Hematopoietic multipotent progenitor cell treated with erythropoietin and hydrocortisone succinate and interleukin-3 and kit ligand, for 15 days (in vitro differentiated cells): ENCODE results near the gene RNASE13.

Source experiments
- DNase-seq: peaks from one replicate; pipeline ENCODE4 v3.0.0-alpha.2; 2015; ENCODE audit warnings: low spot score

Gene RNASE13

GRCh38 chr14:21063479-21063878 lies 28.9 kb upstream of the RNASE13 start:
- DNase-seq: no peak

GRCh38 chr14:21061347-21061668 lies 26.7 kb upstream of the RNASE13 start:
- no peak for DNase-seq

GRCh38 chr14:21060614-21061346 lies 26.2 kb upstream of the RNASE13 start:
- DNase-seq: no peak

GRCh38 chr14:21059842-21060613 lies 25.4 kb upstream of the RNASE13 start:
- DNase-seq: no peak

GRCh38 chr14:21058903-21059302 lies 24.3 kb upstream of the RNASE13 start:
- no peak for DNase-seq

GRCh38 chr14:21057803-21058675 lies 23.4 kb upstream of the RNASE13 start, which contains the start of gene RNASE8:
Gene RNASE8 (plus strand): TSS chr14:21057822. CDS start chr14:21057893, 71 bp downstream.
- DNase-seq: no peak

- DNase-seq: no peak
Observed at GRCh38 chr14:21056520-21057163, 22.0 kb upstream of the RNASE13 start.

GRCh38 chr14:21055432-21056117 lies 21.0 kb upstream of the RNASE13 start:
- DNase-seq: no peak

GRCh38 chr14:21054768-21055145 lies 20.1 kb upstream of the RNASE13 start:
- DNase-seq: no peak

GRCh38 chr14:21054123-21054767 lies 19.6 kb upstream of the RNASE13 start:
- DNase-seq: no peak

GRCh38 chr14:21053184-21054122 lies 18.8 kb upstream of the RNASE13 start:
- no peak for DNase-seq

GRCh38 chr14:21050597-21050996 lies 16.0 kb upstream of the RNASE13 start:
- no peak for DNase-seq

GRCh38 chr14:21049271-21049673 lies 14.7 kb upstream of the RNASE13 start:
- no peak for DNase-seq

- DNase-seq: no peak
Observed at GRCh38 chr14:21048638-21049037, 14.0 kb upstream of the RNASE13 start.

- DNase-seq: no peak
Observed at GRCh38 chr14:21047378-21047781, 12.8 kb upstream of the RNASE13 start.

- no peak for DNase-seq
Observed at GRCh38 chr14:21043974-21044618, 9.5 kb upstream of the RNASE13 start.

GRCh38 chr14:21043387-21043973 lies 8.9 kb upstream of the RNASE13 start:
- DNase-seq: no peak

GRCh38 chr14:21042918-21043317 lies 8.3 kb upstream of the RNASE13 start:
- no peak for DNase-seq
